ENCODE measurements around the gene SLC6A4.

Gene SLC6A4

DNA sequence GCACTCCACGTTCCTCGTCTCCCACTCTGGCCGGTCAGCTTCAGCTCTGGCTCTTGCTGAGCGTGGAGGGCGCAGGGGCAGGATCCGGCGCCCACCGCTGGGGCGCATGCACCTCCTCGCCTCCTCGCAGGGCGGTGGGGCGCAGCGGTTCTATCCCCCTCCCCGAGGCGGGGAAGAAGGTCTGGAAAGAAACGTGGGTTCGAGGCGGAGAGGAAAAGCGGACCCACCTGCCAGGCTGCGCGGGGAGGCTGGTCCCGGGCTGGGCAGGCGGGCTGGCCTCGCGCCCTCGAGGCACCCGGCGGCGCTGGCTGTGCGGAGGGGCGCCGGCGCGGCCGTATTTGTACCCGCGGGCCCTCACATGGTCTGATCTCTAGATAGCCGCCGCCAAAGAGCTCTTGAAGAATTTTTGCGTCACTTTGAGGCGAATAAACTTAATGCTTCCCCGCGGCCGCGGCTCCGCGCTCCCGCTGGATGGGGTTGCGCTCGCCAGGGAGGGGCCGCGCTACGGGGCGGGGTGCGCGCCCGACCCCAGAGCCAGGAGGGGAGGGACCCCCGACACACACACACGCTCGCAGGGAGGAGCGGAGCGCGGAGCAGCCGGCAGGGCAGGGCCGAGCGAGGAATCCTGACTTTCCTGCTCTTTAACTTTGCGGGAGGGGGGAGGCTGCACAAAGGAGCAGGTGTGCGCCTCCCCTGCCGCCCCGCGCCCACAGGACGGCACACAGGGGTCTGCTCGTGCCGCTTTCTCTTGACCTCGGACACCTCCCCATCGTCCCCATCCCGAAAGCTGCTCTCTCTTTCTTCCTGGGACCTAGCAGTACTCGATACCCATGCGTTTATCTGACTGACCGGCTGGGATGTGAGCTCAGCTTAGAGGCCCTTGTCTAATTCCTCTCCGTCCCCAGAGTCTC lies at the start of gene SLC6A4:
Gene SLC6A4 (minus strand): TSS at position 312 of the 911 bp plus-strand sequence. CDS start 13,739 bp downstream, outside the sequence.
- DNase-seq (ENCODE audit: low read depth) = no peak

- no peak for DNase-seq (ENCODE audit: low read depth)
Measured at GRCh38 chr17:30279156-30279555, 43.7 kb upstream of the SLC6A4 start.

DNA sequence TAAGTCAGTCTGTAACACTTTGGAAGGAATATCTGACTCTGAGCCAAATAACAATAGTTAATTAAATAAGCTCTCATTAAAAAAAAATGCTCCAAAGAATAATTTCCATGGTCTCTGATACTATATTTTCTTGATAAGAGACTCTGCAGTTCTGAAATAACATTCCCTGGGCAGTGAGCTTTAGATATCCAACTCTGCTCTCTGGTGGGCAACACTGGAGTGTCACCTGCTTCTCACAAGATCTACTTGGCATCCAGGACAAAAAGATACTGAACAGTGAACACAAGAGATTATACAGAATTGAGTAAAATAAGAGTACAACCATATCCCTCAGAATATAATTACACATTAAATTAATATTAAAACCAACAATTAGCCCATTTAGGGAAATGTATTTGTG lies 42.5 kb upstream of the SLC6A4 start:
- no peak for DNase-seq (ENCODE audit: low read depth)

DNA sequence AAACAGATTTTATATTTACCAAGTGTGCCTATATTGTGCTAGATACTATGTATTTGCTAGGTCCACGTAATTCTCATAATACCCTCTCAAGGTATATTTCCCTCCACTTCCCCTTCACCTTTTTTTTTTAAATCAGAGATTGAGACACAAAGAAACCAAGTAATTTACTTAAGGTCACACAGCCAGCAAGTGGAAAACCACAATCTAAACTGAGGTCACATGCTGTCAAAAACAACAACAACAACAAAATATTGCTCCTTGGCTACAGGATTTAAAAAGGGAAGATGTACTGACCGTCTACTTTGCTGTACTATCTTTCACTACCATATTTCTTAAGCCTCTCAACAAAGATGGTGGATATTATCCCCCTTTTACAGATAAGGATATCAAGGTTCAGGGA lies 40.4 kb upstream of the SLC6A4 start:
- DNase-seq (ENCODE audit: low read depth) = no peak

GRCh38 chr17:30274887-30275286 lies 39.4 kb upstream of the SLC6A4 start:
- DNase-seq (ENCODE audit: low read depth) = no peak

DNA sequence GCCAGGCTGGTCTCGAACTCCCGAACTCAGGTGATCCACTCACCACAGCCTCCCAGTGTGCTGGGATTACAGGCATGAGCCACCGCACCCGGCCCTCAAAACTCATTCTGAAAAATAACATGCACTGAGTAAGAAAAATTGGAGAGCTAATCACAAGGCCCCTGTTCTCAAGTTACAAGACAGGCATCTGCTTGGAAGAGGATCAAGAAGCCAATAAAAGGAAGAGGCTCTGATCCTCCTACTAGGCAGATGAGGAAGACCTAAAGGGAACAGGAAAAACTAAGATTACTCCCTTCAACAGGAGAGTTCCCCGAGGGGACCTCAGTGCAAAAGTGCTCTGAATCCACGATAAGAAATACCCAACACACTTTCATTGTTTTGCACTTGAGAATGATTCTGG lies 37.9 kb upstream of the SLC6A4 start:
- no peak for DNase-seq (ENCODE audit: low read depth)

- no peak for DNase-seq (ENCODE audit: low read depth)
Measured at GRCh38 chr17:30271102-30271501, 35.6 kb upstream of the SLC6A4 start.

- no peak for DNase-seq (ENCODE audit: low read depth)
Measured at GRCh38 chr17:30267625-30268024, 32.1 kb upstream of the SLC6A4 start.

GRCh38 chr17:30263552-30264333 lies 28.2 kb upstream of the SLC6A4 start:
- DNase-seq (ENCODE audit: low read depth) = no peak

GRCh38 chr17:30256756-30257506 lies 21.4 kb upstream of the SLC6A4 start:
- no peak for DNase-seq (ENCODE audit: low read depth)

DNA sequence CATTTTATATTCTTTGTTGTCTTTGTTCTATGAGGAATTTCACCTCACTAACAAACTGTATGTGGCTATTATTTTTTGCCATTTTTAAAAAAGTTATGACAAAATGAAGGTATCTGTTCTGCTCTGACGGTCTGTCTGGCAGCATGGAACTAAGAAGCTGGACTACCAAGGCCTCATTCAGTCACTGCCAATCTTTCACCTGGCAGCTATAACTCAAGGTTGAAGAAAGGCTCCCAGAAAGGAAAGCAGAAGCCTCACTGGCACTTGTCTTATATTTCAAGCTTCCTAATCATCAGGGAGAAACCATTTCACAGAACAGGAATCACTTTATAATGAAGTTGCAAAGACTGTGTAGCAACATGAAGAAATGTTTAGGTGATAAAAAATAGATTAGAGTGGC lies 18.7 kb upstream of the SLC6A4 start:
- DNase-seq (ENCODE audit: low read depth) = no peak

DNA sequence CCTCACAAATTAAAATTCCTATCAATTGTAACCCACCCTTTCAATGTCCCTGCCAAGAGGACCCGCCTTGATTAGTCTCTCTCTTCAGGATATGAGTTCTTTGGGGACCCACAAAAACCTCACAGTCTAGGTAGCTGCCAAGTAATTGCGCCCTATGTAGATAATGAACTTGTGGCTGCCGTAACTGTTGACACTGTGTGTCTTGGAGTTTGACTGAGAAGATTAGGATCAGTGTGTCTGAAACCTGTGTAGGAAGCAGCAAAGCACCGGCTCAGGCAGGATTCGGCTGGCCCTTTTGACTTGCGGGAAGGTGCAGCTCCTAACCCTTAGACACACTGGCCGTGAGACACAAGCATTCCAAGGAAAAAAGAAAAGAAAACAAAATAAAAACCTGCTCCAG lies 17.8 kb upstream of the SLC6A4 start:
- no peak for DNase-seq (ENCODE audit: low read depth)

- DNase-seq (ENCODE audit: low read depth) = no peak
Measured at GRCh38 chr17:30251931-30252330, 16.4 kb upstream of the SLC6A4 start.

DNA sequence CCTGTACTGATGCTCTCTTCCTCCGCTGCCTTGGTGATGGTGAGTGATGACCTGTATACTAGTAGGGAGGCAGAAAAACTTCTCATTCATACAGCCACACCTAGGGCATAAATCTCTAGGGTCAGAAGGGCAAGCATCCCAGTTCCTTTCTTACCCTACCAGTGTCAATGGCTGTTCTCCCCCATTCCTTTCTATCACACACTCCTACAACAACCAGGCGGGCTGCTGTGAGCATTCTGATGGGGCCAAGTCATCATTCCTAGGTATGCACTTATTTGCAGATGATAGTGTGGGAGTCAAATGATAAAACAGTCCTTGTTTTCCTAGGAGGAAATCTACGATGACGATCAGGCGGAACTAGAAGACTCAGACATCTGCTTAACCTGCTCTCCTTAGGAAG lies 14.0 kb upstream of the SLC6A4 start:
- no peak for DNase-seq (ENCODE audit: low read depth)

- no peak for DNase-seq (ENCODE audit: low read depth)
Measured at GRCh38 chr17:30248786-30249185, 13.3 kb upstream of the SLC6A4 start.

DNA sequence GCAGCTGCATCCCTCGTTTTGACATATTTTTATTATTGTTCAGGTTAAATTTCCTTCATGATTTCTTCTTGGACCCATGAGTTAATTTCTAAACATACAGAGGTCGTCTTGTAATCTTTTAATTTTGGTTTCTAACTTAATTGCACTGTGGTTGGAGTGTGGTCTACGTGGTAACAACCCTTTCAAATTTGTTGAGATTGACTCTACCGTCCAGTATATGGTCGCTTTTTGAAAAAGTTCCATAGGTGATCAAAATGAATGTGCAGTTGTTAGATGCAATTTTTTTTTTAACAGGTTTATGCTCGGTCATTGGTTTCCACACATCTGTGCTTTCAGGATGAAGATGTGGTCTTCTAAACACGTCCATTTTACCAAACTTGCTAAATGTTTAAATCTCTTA lies 11.0 kb upstream of the SLC6A4 start:
- DNase-seq (ENCODE audit: low read depth) = no peak

GRCh38 chr17:30244853-30245385 lies 9.4 kb upstream of the SLC6A4 start:
- DNase-seq (ENCODE audit: low read depth) = no peak

DNA sequence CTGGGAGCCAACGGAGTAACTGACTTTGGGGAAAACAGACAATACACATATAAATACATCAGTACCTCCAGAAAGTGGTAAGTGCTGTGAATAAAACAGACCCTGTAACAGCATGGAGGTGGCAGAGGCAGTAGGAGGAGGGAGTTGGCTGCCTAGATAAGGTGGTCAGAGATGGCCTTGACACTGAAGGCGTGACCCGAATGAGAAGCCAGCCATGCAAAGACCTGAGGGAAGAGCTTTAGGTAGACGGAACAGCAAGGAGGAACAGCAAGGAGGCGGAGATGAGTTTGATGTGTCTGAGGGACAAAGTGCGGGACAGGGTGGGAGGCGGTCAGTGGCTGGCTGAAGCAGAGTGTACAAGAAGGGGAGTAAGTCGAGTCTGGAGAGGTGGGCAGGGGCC lies 8.1 kb upstream of the SLC6A4 start:
- DNase-seq (ENCODE audit: low read depth) = no peak

DNA sequence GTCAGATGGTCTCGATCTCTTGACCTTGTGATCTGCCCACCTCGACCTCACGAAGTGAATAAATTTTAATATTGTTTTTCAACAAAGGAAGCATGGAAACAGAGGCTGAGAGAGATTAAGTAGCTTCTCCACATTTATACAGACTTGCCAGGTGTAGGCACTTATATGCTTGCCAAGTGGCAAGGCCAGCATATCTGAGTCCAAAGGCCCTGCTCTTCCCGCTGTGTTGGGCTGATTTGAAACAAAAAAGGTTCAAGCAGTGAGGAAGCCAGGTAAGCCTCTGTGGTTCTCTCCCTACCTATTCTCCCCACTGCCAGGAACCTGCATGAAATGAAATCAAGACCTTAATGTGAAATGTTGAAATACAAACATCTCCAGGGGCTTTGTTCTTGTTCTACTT lies 7.5 kb upstream of the SLC6A4 start:
- DNase-seq (ENCODE audit: low read depth) = no peak

GRCh38 chr17:30241051-30241450 lies 5.6 kb upstream of the SLC6A4 start:
- DNase-seq (ENCODE audit: low read depth) = no peak

- no peak for DNase-seq (ENCODE audit: low read depth)
Measured at GRCh38 chr17:30240177-30240576, 4.7 kb upstream of the SLC6A4 start.

GRCh38 chr17:30239089-30239462 lies 3.6 kb upstream of the SLC6A4 start:
- no peak for DNase-seq (ENCODE audit: low read depth)
